HepG2 (cell line): Measurements from ENCODE around the gene MSI2. TPM values are rescaled to one million over a fixed set of nuclear protein-coding genes. Genes with fewer than 3 reads are reported as not detected.

Experiments
- AHR ChIP-seq: IDR thresholded peaks from 2 replicates; pipeline ENCODE4 v1.6.1; 2018; ENCODE audit warnings: missing genetic modification reagents, missing compliant biosample characterization
- HMGXB4 ChIP-seq, 2 experiments: sonication (generic) in 1 of 2; formaldehyde crosslinking in 1 of 2; IDR thresholded peaks; 2 replicates each; pipeline versions ENCODE4 v1.4.0 to v1.6.1; 2018 to 2020; ENCODE audit warnings: missing genetic modification reagents in 2 of 2, borderline replicate concordance in 1 of 2, low read depth in 1 of 2, mild to moderate bottlenecking in 1 of 2, missing biosample characterization in 1 of 2
- HNRNPH1 ChIP-seq: fragments of 200-400 bp; formaldehyde crosslinking; optimal IDR thresholded peaks from 2 replicates; pipeline ENCODE3; 2017; ENCODE audit warnings: mild to moderate bottlenecking, low read depth, low read length
- JARID2 ChIP-seq: sonication (generic); formaldehyde crosslinking; IDR thresholded peaks from 2 replicates; pipeline ENCODE4 v1.8.1; 2023; ENCODE audit warnings: missing genetic modification reagents, inconsistent platforms; ENCODE audit not compliant: insufficient replicate concordance
- KAT8 ChIP-seq: IDR thresholded peaks from 2 replicates; pipeline ENCODE4 v1.6.1; 2016; ENCODE audit warnings: missing genetic modification reagents, missing compliant biosample characterization
- KLF11 ChIP-seq: IDR thresholded peaks from 2 replicates; pipeline ENCODE4 v1.6.1; 2016; ENCODE audit warnings: missing compliant biosample characterization
- KMT2B ChIP-seq: IDR thresholded peaks from 2 replicates; pipeline ENCODE4 v1.6.1; 2016; ENCODE audit warnings: missing genetic modification reagents, missing compliant biosample characterization
- MATR3 ChIP-seq: sonication (generic); formaldehyde crosslinking; IDR thresholded peaks from 2 replicates; pipeline ENCODE4 v1.4.0; 2020; ENCODE audit warnings: missing genetic modification reagents
- POLR2AphosphoS5 ChIP-seq: IDR thresholded peaks from 2 replicates; pipeline ENCODE4 v1.6.1; 2012; ENCODE audit warnings: low read depth, low read length
- RFX1 ChIP-seq: fragments of 450-650 bp; IDR thresholded peaks from 2 replicates; pipeline ENCODE4 v1.6.1; 2017
- SRF ChIP-seq: IDR thresholded peaks from 2 replicates; pipeline ENCODE4 v1.6.1; 2011; ENCODE audit warnings: mild to moderate bottlenecking, low read depth, low read length, moderate library complexity
- TCF7 ChIP-seq: sonication (generic); IDR thresholded peaks from 2 replicates; pipeline ENCODE4 v1.6.1; 2016; ENCODE audit warnings: antibody characterized with exemption, low read depth
- TMF1 ChIP-seq: sonication (generic); formaldehyde crosslinking; IDR thresholded peaks from 2 replicates; pipeline ENCODE4 v1.8.1; 2022; ENCODE audit warnings: low read depth, missing genetic modification reagents
- TRIM24 ChIP-seq: sonication (generic); formaldehyde crosslinking; IDR thresholded peaks from 2 replicates; pipeline ENCODE4 v1.8.0; 2022; ENCODE audit warnings: mild to moderate bottlenecking, missing genetic modification reagents
- ZBTB3 ChIP-seq: sonication (generic); formaldehyde crosslinking; IDR thresholded peaks from 2 replicates; pipeline ENCODE4 v1.4.0; 2020; ENCODE audit warnings: low read depth, mild to moderate bottlenecking, moderate library complexity, missing genetic modification reagents, borderline replicate concordance
- ZKSCAN8 ChIP-seq: IDR thresholded peaks from 2 replicates; pipeline ENCODE4 v1.6.1; 2016; ENCODE audit warnings: borderline replicate concordance, missing genetic modification reagents, missing compliant biosample characterization
- ZNF335 ChIP-seq: sonication (generic); formaldehyde crosslinking; IDR thresholded peaks from 2 replicates; pipeline ENCODE4 v1.4.0; 2020; ENCODE audit warnings: missing genetic modification reagents
- ZNF639 ChIP-seq: conservative IDR thresholded peaks from 2 replicates; pipeline ENCODE4 v1.6.1; 2018; ENCODE audit warnings: missing genetic modification reagents
- ZNF670 ChIP-seq: sonication (generic); formaldehyde crosslinking; IDR thresholded peaks from 2 replicates; pipeline ENCODE4 v1.8.0; 2022; ENCODE audit warnings: mild to moderate bottlenecking, missing genetic modification reagents, borderline replicate concordance
- ZSCAN21 ChIP-seq: sonication (generic); formaldehyde crosslinking; IDR thresholded peaks from 2 replicates; pipeline ENCODE4 v1.8.0; 2022; ENCODE audit warnings: mild to moderate bottlenecking, missing genetic modification reagents, moderate library complexity, borderline replicate concordance
- polyA plus RNA-seq, 8 experiments: library from polyadenylated mRNA; depleted of rRNA in 3 of 8; stranded (reverse) in 7 of 8; unstranded in 1 of 8; fragments of >200 nt; fragmentation: Illumina TruSeq in 4 of 8; extraction: Trizol in 4 of 8; gene quantifications; 2 replicates each; pipeline versions ENCODE4 v1.2.1 to v1.2.3, GENCODE V29; 2011 to 2016; ENCODE audit warnings: low read depth in 4 of 8, missing spikeins in 1 of 8, mixed read lengths in 1 of 8; ENCODE audit not compliant: insufficient read depth in 1 of 8
- total RNA-seq, 5 experiments: library from RNA; depleted of rRNA; stranded (reverse); fragments of >200 nt; fragmentation: Illumina TruSeq; extraction: Trizol; gene quantifications; 2 replicates each; pipeline ENCODE4 v1.2.3, GENCODE V29; 2016; ENCODE audit warnings: low read depth in 1 of 5
- TF ChIP-seq, protein P1 (sequence below): sonication (generic); formaldehyde crosslinking; IDR thresholded peaks from 2 replicates; pipeline ENCODE4 v1.5.1; 2020; ENCODE audit warnings: missing genetic modification reagents, mild to moderate bottlenecking, borderline replicate concordance
- TF ChIP-seq, protein P2 (sequence below): IDR thresholded peaks from 2 replicates; pipeline ENCODE4 v1.6.1; 2016; ENCODE audit warnings: mild to moderate bottlenecking, missing biosample characterization, missing genetic modification reagents
- TF ChIP-seq, protein P3 (sequence below): sonication (generic); formaldehyde crosslinking; IDR thresholded peaks from 2 replicates; pipeline ENCODE4 v1.5.0; 2020; ENCODE audit warnings: missing genetic modification reagents

Gene MSI2
- total and polyA plus RNA-seq, 2 of the 13 experiments (the other 11 are each of a cell fraction or from before 2014, with no cell fraction given), result 77.5 to 78.4 TPM

DNA sequence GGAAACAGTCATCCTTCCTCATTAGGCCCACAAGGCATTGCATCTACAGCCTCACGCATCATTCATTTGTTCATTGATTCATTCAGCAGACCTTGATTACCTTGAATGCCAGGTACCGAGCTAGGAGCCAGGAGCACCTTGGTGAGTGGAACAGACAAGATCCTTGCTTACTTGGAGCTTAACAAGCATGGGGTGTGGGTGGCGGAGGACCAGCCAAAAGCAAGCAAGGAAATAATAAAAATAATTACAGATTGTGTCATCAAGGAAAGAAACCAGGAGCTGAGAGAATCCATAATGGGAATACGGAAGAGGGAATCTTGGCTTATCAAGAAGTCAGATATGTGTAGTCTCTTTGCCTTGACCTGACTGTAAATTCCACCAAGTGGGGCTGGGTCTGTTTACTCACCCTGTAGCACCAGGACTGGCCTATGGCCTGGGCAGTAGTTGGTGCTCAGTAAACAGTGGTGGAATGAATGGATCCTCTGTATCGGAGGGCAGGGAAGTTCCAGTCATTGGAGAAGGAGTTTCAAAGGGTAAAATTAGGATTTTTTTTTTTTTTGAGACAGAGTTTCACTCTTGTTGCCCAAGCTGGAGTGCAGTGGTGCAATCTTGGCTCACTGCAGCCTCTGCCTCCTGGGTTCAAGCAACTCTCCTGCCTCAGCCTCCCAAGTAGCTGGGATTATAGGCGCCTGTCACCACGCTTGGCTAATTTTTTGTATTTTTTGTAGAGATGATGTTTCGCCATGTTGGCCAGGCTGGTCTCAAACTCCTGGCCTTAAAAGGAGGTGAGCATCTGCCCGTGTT lies 157.7 kb downstream of the MSI2 start (continued):
- TF ChIP-seq, protein P1, sequence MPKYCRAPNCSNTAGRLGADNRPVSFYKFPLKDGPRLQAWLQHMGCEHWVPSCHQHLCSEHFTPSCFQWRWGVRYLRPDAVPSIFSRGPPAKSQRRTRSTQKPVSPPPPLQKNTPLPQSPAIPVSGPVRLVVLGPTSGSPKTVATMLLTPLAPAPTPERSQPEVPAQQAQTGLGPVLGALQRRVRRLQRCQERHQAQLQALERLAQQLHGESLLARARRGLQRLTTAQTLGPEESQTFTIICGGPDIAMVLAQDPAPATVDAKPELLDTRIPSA, result no peak
- TF ChIP-seq, protein P2, sequence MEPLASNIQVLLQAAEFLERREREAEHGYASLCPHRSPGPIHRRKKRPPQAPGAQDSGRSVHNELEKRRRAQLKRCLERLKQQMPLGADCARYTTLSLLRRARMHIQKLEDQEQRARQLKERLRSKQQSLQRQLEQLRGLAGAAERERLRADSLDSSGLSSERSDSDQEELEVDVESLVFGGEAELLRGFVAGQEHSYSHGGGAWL (CRISPR knock-in tag), result 0 out of 2 replicates have a peak, but pooled peaks have one; percentile 14
- TF ChIP-seq ZSCAN21 (CRISPR knock-in tag), result peak; percentile 86; the same call in 1 of the 2 replicates
- peak; percentile 69; the same call in 1 of the 2 replicates for TF ChIP-seq TCF7
- no peak for TF ChIP-seq MATR3 (CRISPR knock-in tag)
- no peak; the same call in 1 of the 2 replicates for TF ChIP-seq ZNF670 (CRISPR knock-in tag)
- TF ChIP-seq KAT8 (CRISPR knock-in tag), result peak; percentile 91
- TF ChIP-seq ZNF335 (CRISPR knock-in tag), result peak; percentile 80; the same call in 1 of the 2 replicates
- TF ChIP-seq ZKSCAN8 (CRISPR knock-in tag), result peak; percentile 95
- TF ChIP-seq RFX1, result no peak
- peak; percentile 51; the same call in 1 of the 2 replicates for TF ChIP-seq SRF
- TF ChIP-seq AHR (CRISPR knock-in tag), result no peak
- no peak; the same call in none of the 2 replicates for TF ChIP-seq ZBTB3
- TF ChIP-seq KLF11, result peak; percentile 89; the same call in 1 of the 2 replicates
- TF ChIP-seq TMF1 (CRISPR knock-in tag), result 0 out of 2 replicates have a peak, but pooled peaks have one; percentile 64
- TF ChIP-seq JARID2 (CRISPR knock-in tag), result no peak
- TF ChIP-seq HMGXB4 (CRISPR knock-in tag; IDR thresholded peaks at IDR 0.05; ENCODE audit: borderline replicate concordance in 1 of 2, low read depth in 1 of 2), result peak; percentile 64 to 66; a peak in 3 of 4 replicates
- TF ChIP-seq TRIM24 (CRISPR knock-in tag), result no peak
- no peak for TF ChIP-seq HNRNPH1
- TF ChIP-seq KMT2B (CRISPR knock-in tag), result peak; percentile 71
- no peak for TF ChIP-seq POLR2AphosphoS5
- 0 out of 2 replicates have a peak, but pooled peaks have one; percentile 53 for TF ChIP-seq ZNF639 (CRISPR knock-in tag)
- TF ChIP-seq, protein P3, sequence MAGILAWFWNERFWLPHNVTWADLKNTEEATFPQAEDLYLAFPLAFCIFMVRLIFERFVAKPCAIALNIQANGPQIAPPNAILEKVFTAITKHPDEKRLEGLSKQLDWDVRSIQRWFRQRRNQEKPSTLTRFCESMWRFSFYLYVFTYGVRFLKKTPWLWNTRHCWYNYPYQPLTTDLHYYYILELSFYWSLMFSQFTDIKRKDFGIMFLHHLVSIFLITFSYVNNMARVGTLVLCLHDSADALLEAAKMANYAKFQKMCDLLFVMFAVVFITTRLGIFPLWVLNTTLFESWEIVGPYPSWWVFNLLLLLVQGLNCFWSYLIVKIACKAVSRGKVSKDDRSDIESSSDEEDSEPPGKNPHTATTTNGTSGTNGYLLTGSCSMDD (CRISPR knock-in tag), result no peak
